ENCODE measurements around the gene GAB2. TPM values are rescaled to one million over a fixed set of nuclear protein-coding genes. Genes with fewer than 3 reads are reported as not detected.

GAB2 gene
- total RNA-seq, 1 experiment from 2014 or later: 3.3 TPM

DNA sequence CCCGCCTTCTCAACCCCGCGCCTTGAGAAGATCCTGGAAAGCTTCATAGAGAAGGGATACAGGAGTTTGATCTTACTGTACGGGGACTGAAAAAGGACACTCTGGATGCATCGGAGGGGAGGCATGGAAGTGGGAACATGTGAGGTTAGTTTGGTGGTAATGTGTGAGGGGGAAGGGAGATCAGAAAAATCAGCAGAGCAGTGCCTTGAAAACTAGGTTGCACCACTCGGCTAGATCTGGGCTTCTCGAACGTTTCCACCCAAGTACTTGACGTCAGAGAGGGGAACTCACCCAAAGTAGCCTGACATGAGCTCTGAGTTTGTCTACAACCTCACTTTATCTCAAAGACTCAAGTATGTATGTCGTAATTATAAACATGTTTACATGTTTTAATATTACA lies 214.4 kb downstream of the GAB2 start:
- Histone ChIP-seq H2BK15ac (ENCODE audit: low read depth, low read length) (no peak overlapping the region), H3K9ac (ENCODE audit: extremely low read depth, insufficient read length, low read length) (no peak overlapping the region), H3K27ac (ENCODE audit: insufficient read length, low read depth, low read length) (no peak overlapping the region), H3K14ac (ENCODE audit: insufficient read depth, low read length) (no peak overlapping the region), H3K79me2 (ENCODE audit: insufficient read depth, low read length) (no peaks in the 10 kb centered on the region), H3K79me1 (ENCODE audit: insufficient read depth, low read depth, low read length, poor library complexity, severe bottlenecking) (no peaks in the 10 kb centered on the region), H3K23ac (ENCODE audit: insufficient read length, low read depth, low read length) (no peak overlapping the region), H3K23me2 (ENCODE audit: insufficient read length, low read depth, low read length, poor library complexity, severe bottlenecking) (no peaks in the 10 kb centered on the region), H3T11ph (ENCODE audit: low read length) (no peak overlapping the region), H2BK12ac (ENCODE audit: insufficient read length, low read depth, low read length) (no peak overlapping the region), H4K8ac (replicated peaks; ENCODE audit: insufficient read length, low read depth, low read length) (no peak overlapping the region), H2BK120ac (ENCODE audit: low read depth, low read length, poor library complexity, severe bottlenecking) (no peak overlapping the region), H4K5ac (ENCODE audit: insufficient read length, low read depth, low read length) (no peak overlapping the region), H3K9me3 (ENCODE audit: control insufficient read depth, low read depth, low read length) (no peaks in the 10 kb centered on the region), H2AFZ (ENCODE audit: low read length) (no peak overlapping the region), H3K18ac (ENCODE audit: insufficient read length, low read depth, low read length) (no peak overlapping the region), H3K4me1 (ENCODE audit: insufficient read depth, low read length) (no peaks in the 10 kb centered on the region), H3K56ac (ENCODE audit: insufficient read length, low read depth, low read length) (no peak overlapping the region), H3K4ac (ENCODE audit: low read depth, low read length) (no peak overlapping the region), H3K27me3 (ENCODE audit: insufficient read depth, low read length) (no peaks in the 10 kb centered on the region), H2AK5ac (ENCODE audit: insufficient read length, low read length) (no peak overlapping the region), H4K20me1 (ENCODE audit: control insufficient read depth, insufficient read depth, insufficient read length) (no peaks in the 10 kb centered on the region), H4K91ac (ENCODE audit: insufficient read length, low read depth, low read length) (no peak overlapping the region), H2BK20ac (ENCODE audit: low read depth, low read length, poor library complexity, severe bottlenecking) (no peak overlapping the region), H2BK5ac (ENCODE audit: insufficient read length, low read length) (no peak overlapping the region), H3K4me2 (ENCODE audit: insufficient read depth, insufficient read length, low read length) (no peak overlapping the region)
- H3K4me3 Mint-ChIP-seq: no peak overlapping the region
- TF ChIP-seq CTCF (conservative IDR thresholded peaks at IDR 0.05): no peak
- no peaks in the 10 kb centered on the region for H3K9me3 Mint-ChIP-seq
- no CpG with 5 or more reads among the region's 10 CpGs for WGBS (ENCODE audit: extremely low coverage, insufficient read length, low lambda C conversion rate)
- H3K27ac Mint-ChIP-seq: no peak overlapping the region
- DNase-seq: no peak
- H3K36me3 Mint-ChIP-seq (ENCODE audit: insufficient read depth in 1 of 3, low read depth in 3 of 3): peaks cover 0 to 10% (median 0%) of the 10 kb centered on the region in 3 experiments; a peak in 4 of 7 replicates
- no peaks in the 10 kb centered on the region for H3K27me3 Mint-ChIP-seq (ENCODE audit: low read depth)
- H3K4me1 Mint-ChIP-seq: peaks cover 10 to 16% of the 10 kb centered on the region in 2 experiments

Measured in H9 (cell line).